UCSD-AML1 (cell line): ENCODE results near the gene ITM2C.
A peak's percentile ranks its signal among the peaks of the same experiment; 100 is the strongest.

ENCODE experiments used
- DNase-seq: peaks from one replicate; lab custom pipeline; 2025; ENCODE audit not compliant: unreplicated experiment; lab: John Stamatoyannopoulos, UW

ITM2C gene

GRCh38 chr2:230891064-230891463 lies 26.3 kb downstream of the ITM2C start:
- DNase-seq = no peak

DNA sequence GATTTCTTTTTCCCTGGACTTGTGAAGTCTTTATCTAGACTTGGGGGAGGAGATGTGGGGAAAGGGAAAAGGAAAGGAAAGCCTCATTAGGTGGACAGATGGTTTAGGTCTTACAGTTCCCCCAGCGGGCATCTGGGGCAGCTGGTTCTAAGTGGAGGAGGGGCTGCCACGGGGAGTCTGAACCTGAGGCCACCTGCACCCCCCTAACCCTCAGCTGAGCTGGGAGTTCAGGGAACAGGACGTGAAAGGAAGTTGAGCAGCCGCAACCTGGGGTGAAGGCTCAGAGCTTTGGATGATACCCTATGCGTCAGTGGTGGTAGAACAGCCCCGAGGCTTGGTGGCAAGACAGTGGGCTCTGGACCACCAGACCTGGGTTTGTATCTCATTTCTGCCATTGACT lies 26.8 kb downstream of the ITM2C start:
- DNase-seq = no peak

DNA sequence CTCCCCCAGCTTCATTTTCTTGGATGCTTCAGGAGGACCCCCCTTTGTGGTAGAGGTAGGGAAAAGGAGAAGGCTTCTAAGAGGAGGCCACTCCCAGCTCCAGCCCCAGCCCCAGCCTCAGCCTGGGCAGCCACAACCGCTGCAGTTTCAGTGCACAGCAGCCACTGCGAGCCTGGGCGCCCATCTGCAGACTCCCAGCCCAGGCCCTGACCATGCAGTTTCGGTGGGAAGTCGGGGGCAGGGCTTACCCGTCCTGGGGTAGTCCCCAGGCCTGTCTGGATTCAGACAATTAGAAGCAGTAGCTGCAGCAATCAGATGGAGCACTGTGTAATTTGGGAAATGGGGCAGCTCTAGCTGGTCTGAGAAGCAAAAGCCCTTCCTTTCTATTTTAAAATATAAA lies 28.6 kb downstream of the ITM2C start:
- DNase-seq = no peak

DNA sequence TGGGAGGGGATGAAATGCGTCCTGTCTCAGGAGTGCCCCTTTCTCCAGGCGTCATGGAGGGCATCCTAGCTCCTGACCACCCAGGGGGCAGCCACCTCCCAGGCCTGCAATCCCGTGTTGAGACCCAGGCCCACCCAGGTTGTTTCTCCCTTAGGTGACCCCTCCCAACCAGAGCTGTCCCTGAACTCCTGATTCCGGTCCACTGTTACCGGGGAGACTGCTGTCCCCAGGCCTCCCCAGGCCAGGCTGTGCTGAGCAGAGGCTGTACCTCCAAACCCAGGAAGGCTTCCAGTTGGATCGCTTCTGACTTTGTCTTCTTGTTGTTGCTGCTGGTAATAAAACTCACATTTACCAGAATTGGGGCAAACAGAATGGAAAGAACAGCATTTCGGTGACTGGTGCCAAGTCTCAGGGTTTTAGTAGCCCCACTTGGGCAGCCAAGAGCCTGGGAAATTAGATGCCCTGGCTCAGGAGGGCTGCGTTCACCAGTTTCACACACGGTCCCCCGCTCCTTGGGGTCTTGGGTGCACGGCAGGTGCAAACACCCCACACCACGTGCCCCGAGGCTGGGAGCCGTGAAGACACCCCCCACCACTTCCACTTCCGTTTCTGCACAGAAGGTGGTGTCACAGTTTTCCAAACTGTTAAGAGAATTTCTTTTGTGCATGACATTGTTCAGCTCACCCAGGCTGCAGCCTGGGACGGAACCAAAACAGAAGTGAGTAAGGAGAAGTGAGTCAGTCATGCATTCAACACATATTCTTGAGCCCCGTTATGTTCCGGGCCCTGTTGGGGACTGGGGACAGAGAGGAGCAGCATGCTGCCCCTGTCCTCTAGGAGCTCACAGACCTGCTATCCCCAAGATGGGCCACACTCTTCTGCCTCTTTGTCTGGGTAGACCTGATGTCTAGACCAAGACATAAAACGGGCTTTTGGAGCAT lies 29.4 kb downstream of the ITM2C start:
- DNase-seq = no peak

DNA sequence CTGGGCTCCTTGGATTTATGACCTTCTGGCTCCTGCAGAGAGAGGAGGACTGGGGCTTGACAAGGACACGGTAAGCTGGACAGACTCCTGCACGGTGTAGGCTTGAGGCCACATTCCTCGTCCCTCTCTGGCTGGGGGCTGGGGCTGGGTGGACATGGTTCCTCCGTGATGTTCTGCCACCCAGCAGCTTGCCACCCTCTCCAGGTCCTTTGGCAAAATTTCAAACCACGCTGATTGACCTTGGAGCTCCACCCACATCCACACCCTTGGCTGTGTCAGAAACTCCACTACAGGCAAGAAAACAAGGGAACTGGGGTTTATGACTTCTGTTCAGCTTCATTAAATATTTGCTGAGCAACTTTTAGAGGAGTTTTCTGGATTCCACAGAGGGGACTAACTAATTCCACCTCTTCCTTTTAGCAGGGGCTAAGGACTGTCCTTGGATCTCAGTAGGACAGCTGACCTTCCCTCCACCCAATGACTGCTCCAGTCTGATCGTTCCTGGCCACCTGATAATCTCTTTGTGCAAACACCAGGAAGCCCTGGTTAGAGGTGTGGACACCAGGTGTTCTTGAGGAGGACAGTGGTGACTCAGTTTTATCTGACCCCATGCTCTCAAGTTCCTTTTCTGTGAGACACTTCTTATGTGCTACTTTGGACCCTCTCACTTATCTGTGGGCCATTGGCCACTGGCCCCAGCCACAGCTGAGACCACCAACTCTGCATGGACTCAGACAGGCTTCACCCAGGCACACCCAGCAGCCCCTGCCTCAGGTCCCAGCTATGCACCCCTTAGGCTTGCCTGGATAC lies 31.0 kb downstream of the ITM2C start:
- no peak for DNase-seq

GRCh38 chr2:230896346-230897115 lies 31.8 kb downstream of the ITM2C start:
- DNase-seq = no peak

- no peak for DNase-seq
Measured at GRCh38 chr2:230898016-230898712, 33.4 kb downstream of the ITM2C start.

DNA sequence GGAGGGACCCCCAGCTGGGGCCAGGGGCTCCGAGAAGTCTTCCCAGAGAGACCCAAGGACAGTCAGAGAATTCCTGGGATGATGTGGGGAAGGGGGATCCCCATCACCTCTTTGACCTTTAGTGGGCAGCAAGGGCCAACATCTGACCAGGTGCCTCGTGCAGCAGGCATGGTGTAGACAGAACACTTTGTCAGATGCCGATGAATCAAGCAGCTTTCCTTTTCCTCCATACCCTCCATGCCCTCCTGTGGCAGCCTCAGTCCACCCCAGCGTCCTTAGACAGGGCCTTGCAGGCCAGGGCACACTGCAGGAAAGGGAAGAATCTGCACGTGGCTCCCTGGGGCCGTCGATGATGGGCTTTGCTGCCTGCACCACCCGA lies 34.0 kb downstream of the ITM2C start:
- DNase-seq = no peak

DNA sequence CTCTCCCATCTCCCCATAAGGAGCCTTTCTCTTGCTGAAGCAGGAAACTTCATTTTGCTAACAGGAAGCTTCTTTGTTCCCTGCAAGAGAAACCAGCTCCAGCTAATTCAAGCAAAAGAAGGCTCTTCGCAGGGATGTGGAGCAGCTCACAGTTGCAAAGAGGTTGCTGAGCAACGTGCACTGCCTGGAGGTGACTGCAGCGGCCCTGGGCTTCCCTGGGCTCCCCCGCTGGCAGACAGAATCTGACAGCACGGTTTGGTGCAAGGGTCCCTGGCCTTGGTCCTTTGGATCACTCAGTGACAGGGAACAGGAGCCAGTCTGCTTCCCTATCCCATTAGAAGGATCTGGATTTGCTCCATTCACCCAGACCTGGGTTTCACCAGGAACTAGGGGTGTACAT lies 34.5 kb downstream of the ITM2C start:
- no peak for DNase-seq

DNA sequence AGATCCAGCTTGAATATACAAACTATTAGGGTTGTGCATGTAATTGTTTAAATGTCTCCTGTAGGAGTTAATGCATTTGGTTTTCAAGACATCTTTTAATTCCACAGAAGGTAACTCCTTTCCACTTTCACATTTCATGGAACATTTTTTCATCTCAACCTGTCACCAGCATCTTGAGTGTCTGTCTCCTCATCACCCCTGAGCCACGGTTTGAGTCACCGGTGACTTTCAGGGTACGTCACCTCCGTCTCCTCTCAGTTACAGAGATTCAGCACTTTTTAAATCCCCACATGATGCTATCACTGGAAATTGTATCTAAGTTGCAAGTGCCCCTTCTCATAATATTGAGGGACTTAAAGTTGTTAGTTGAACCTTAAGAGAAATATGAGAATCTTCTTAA lies 35.0 kb downstream of the ITM2C start:
- no peak for DNase-seq

- DNase-seq = no peak
Measured at GRCh38 chr2:230900336-230900995, 35.7 kb downstream of the ITM2C start.

DNA sequence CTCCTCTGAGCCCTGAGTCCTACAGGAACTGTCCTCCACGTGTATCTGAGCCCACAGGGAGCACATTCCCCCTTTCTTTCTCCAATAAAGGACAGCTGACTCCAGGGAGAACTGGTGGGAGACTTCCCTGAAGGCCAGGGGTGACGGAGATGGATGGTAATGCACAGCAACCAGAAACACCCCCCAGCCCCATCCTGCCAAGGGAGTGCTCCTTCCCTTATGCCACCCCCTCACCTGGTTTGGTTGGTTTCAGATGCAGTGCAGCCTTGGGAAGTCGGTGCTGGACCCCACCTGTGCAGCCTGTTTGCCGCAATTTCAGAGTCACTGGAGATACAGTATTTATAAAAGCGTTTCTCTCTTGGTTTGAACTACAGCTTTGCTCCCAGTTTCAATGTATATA lies 36.3 kb downstream of the ITM2C start:
- no peak for DNase-seq

DNA sequence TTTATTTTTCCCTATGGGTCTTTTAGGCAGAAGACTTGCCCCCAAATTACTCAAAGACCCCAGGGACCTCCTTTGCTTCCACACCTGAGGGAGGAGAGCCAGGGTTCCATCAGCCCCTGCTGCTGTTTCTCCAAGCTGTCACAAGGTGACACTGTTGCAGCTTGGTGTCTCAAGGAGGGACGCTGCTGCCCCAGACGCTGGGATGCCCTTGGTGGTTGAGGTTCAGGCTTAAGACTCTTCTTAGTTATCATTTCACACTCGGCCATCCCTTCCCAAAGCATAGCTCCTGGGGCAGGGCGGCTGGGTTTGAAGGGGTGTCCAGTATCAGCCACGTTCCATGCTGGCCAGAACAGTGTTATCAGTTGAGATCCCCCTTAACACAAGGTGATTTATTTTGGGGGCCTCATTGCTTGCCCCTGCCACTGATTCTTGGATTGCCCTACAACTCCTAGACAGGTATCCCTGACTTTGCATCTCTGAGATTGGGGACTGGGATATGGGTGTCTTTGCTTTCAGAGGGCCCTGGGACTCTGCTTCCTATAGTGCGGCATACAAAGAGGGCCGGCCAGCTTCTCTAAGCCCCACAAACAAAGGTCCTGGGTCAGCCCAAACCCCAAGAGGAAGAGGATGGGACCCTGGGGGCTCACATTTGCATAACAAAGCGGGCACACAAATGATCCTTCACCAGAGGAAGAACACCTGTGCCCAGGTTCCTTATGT lies 37.6 kb downstream of the ITM2C start:
- DNase-seq = peak; percentile 29

DNA sequence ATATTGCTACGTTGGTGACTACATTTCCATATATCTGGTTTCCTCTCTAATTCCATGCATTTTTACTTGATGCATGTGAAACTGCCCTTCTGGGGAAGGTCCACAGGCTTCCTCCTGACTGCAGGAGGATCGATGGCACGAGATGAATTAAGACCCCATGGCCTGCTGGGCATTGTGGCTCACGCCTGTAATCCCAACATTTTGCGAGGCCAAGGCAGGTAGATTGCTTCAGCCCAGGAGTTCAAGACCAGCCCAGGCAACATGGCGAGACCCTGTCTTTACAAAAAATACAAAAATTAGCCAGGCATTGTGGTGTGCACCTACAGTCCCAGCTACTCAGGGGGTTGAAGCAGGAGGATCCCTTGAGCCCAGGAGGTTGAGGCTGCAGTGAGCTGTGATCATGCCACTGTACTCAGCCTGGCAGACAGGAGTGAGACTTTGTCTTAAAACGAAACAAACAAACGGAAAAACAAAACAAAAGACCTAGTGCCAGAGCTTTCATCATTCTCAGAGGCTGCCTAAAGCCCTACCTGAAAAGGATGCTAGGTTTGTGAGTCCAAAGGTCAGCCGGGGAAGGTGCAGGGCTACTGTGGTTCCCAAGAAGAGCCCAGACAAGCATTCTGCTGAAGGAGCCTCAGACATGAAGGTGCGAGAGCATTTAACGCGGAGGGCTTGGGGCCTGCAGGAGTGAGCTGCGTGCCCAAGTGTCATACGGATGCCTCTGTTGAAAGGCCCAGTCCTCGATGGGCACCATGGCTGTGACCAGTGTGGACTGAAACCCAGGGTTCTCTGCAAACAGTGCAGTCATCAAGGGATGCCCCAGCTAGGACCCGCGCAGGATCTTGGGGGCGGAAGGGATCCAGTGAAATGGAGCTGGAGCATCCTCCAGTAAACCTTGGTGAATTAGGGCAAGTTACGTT lies 38.7 kb downstream of the ITM2C start:
- DNase-seq = no peak

GRCh38 chr2:230904856-230905447 lies 40.2 kb downstream of the ITM2C start:
- no peak for DNase-seq

- no peak for DNase-seq
Measured at GRCh38 chr2:230905448-230906421, 41.0 kb downstream of the ITM2C start.
